GM12878 (cell line): ENCODE measurements around the gene CLCN2. TPM values are rescaled to one million over a fixed set of nuclear protein-coding genes. Genes with fewer than 3 reads are reported as not detected.

Source experiments
- ATAC-seq: fragments of 200-7000 bp; cut with Tn5 transposase; 3 replicates; pipeline ENCODE4 v1.9.1; 2020; ENCODE audit warnings: mild to moderate bottlenecking, moderate library complexity
- BruUV-seq: library from RNA; stranded (reverse); fragments of 400-500 nt; replicated peaks from 2 replicates; lab custom pipeline; 2021; lab: Mats Ljungman, UMichigan
- CTCF ChIA-PET: fragments of 300-600 bp; sonication (Branson Sonifier 250); formaldehyde crosslinking; extraction: SDS; loops from one replicate; lab custom pipeline; 2021; ENCODE audit warnings: inconsistent platforms; lab: Yijun Ruan, JAX
- POLR2A ChIA-PET: fragments of 350-600 bp; formaldehyde crosslinking; extraction: SDS; loops from one replicate; lab custom pipeline; 2021; ENCODE audit warnings: inconsistent platforms; lab: Charles Lee
- RAD21 ChIA-PET: fragments of 300-600 bp; sonication (Branson Sonifier 250); formaldehyde crosslinking; loops from one replicate; lab custom pipeline; 2023; ENCODE audit warnings: antibody characterized with exemption; ENCODE audit not compliant: unreplicated experiment; lab: Charles Lee
- SMC1A ChIA-PET: fragments of 300-600 bp; sonication (Branson Sonifier 250); formaldehyde crosslinking; loops from one replicate; lab custom pipeline; 2023; ENCODE audit not compliant: unreplicated experiment, uncharacterized antibody; lab: Charles Lee
- DNase-seq: peaks from one replicate; pipeline ENCODE4 v3.0.0-alpha.2; 2011; ENCODE audit warnings: low read depth, low spot score
- FAIRE-seq: peaks from 3 replicates; lab custom pipeline; 2011; peaks lifted over from hg19 to GRCh38; lab: Jason Lieb, UNC
- H2AFZ ChIP-seq: 2 replicates; pipeline ENCODE4 v1.6.0; 2011; ENCODE audit warnings: low read depth, low read length, control low read depth; ENCODE audit not compliant: control insufficient read depth
- H3K27ac ChIP-seq: 2 replicates; pipeline ENCODE4 v1.5.1; 2011; ENCODE audit warnings: control low read depth; ENCODE audit not compliant: control insufficient read depth, insufficient read depth
- H3K27me3 ChIP-seq, 2 experiments: replicated peaks in 1 of 2; 2 replicates each; pipeline versions ENCODE4 v1.6.0 to v1.6.1; 2011; ENCODE audit warnings: low read length in 1 of 2; ENCODE audit not compliant: control insufficient read depth in 2 of 2, insufficient read depth in 2 of 2
- H3K36me3 ChIP-seq, 2 experiments: 2 replicates each; pipeline ENCODE4 v1.5.1; 2011; ENCODE audit warnings: low read length in 1 of 2; ENCODE audit not compliant: control insufficient read depth in 2 of 2, insufficient read depth in 2 of 2
- H3K4me1 ChIP-seq: 2 replicates; pipeline ENCODE4 v1.6.1; 2011; ENCODE audit warnings: mild to moderate bottlenecking, low read length, moderate library complexity, mixed read lengths; ENCODE audit not compliant: control insufficient read depth, insufficient read depth
- H3K4me2 ChIP-seq: 2 replicates; pipeline ENCODE4 v1.6.0; 2011; ENCODE audit warnings: control low read depth; ENCODE audit not compliant: control insufficient read depth, insufficient read depth
- H3K4me3 ChIP-seq: fragments of 200-600 bp; sonication (generic); 2 replicates; pipeline ENCODE4 v1.5.1; 2016
- H3K79me2 ChIP-seq: 2 replicates; pipeline ENCODE4 v1.6.0; 2011; ENCODE audit warnings: low read length; ENCODE audit not compliant: control insufficient read depth, insufficient read depth
- H3K9ac ChIP-seq: 2 replicates; pipeline ENCODE4 v1.8.0; 2011; ENCODE audit warnings: low read length, control low read depth, mixed read lengths; ENCODE audit not compliant: control insufficient read depth, insufficient read depth
- H3K9me3 ChIP-seq: replicated peaks from 3 replicates; pipeline ENCODE4 v1.5.1; 2011; ENCODE audit warnings: mild to moderate bottlenecking, low read length; ENCODE audit not compliant: control insufficient read depth, insufficient read depth
- H4K20me1 ChIP-seq: 2 replicates; pipeline ENCODE4 v1.6.0; 2011; ENCODE audit not compliant: control insufficient read depth, insufficient read depth
- ASH2L ChIP-seq: fragments of 300-600, 200-600 bp; sonication (generic); IDR thresholded peaks from 2 replicates; pipeline ENCODE4 v1.6.1; 2017; ENCODE audit warnings: low read depth, mild to moderate bottlenecking, borderline replicate concordance
- CBX3 ChIP-seq: fragments of 200-600 bp; sonication (generic); IDR thresholded peaks from 2 replicates; pipeline ENCODE4 v1.6.1; 2016; ENCODE audit warnings: low read depth, borderline replicate concordance
- GABPA ChIP-seq: IDR thresholded peaks from 2 replicates; pipeline ENCODE4 v1.6.1; 2014; ENCODE audit warnings: antibody characterized with exemption, low read depth, mild to moderate bottlenecking, inconsistent platforms
- KLF5 ChIP-seq: fragments of 450-650 bp; IDR thresholded peaks from 2 replicates; pipeline ENCODE4 v1.6.1; 2014; ENCODE audit warnings: mild to moderate bottlenecking; ENCODE audit not compliant: partially characterized antibody
- MXI1 ChIP-seq: fragments of 150-350 bp; IDR thresholded peaks from 2 replicates; pipeline ENCODE4 v1.6.1; 2011; ENCODE audit warnings: low read depth, mild to moderate bottlenecking, inconsistent platforms, low read length, improper control_type of control experiment
- POLR2AphosphoS2 ChIP-seq: IDR thresholded peaks from 2 replicates; pipeline ENCODE4 v1.6.1; 2011; ENCODE audit warnings: low read depth, mild to moderate bottlenecking, low read length, improper control_type of control experiment, moderate library complexity
- YY1 ChIP-seq: IDR thresholded peaks from 2 replicates; pipeline ENCODE4 v1.6.1; 2011; ENCODE audit warnings: low read depth, mild to moderate bottlenecking, low read length
- ZBED1 ChIP-seq: IDR thresholded peaks from 2 replicates; pipeline ENCODE4 v1.6.1; 2016; ENCODE audit warnings: borderline replicate concordance
- WGBS: methylation state at CpG from one replicate; pipeline ENCODE4 v1.1.6; 2016; ENCODE audit warnings: low lambda C conversion rate; ENCODE audit not compliant: insufficient replicate concordance, insufficient coverage; ENCODE audit errors: missing lambda C conversion rate; 5-methylcytosine and 5-hydroxymethylcytosine counted together
- in situ Hi-C: fragments of 300-500 bp; cut with MboI; formaldehyde crosslinking; loops from 9 replicates; pipeline ENCODE4 v1.14.3; 2018; ENCODE audit warnings: mixed read lengths
- intact Hi-C: fragments of 100-400 bp; cut with micrococcal nuclease; formaldehyde crosslinking; loops from one replicate; pipeline ENCODE4 v1.14.2; 2022; ENCODE audit not compliant: unreplicated experiment
- polyA plus RNA-seq, 11 experiments: library from polyadenylated mRNA; depleted of rRNA in 4 of 11; unstranded in 6 of 11; stranded (reverse) in 5 of 11; fragments of >200 nt; fragmentation: Nextera tagmentation in 4 of 11; fragmentation: Illumina TruSeq in 1 of 11; extraction: Ambion mirVana in 4 of 11; extraction: Trizol in 1 of 11; gene quantifications; 1 replicate in 1 of 11; 2 replicates in 10 of 11; pipeline versions ENCODE4 v1.2.1 to v1.2.3, GENCODE V29; 2011 to 2016; ENCODE audit warnings: inconsistent platforms in 2 of 11, missing spikeins in 2 of 11, low read depth in 1 of 11
- total RNA-seq, 4 experiments: library from RNA; depleted of rRNA in 3 of 4; stranded (reverse); fragments of >200 nt in 3 of 4; fragmentation: Illumina TruSeq in 1 of 4; extraction: Trizol in 1 of 4; gene quantifications; 2 replicates each; pipeline versions ENCODE4 v1.2.1 to v1.2.3, GENCODE V29; 2013 to 2021
- TF ChIP-seq, protein P1 (sequence below): IDR thresholded peaks from 2 replicates; pipeline ENCODE4 v1.6.1; 2012; ENCODE audit warnings: low read depth, low read length, improper control_type of control experiment
- TF ChIP-seq, protein P2 (sequence below): fragments of 450-650 bp; formaldehyde crosslinking; IDR thresholded peaks from 2 replicates; pipeline ENCODE4 v1.4.0; 2020; ENCODE audit warnings: mild to moderate bottlenecking, moderate library complexity
- TF ChIP-seq, protein P3 (sequence below): fragments of 450-650 bp; IDR thresholded peaks from 2 replicates; pipeline ENCODE4 v1.6.1; 2018; ENCODE audit warnings: borderline replicate concordance, mild to moderate bottlenecking; ENCODE audit not compliant: partially characterized antibody
- TF ChIP-seq, protein P4 (sequence below): IDR thresholded peaks from 2 replicates; pipeline ENCODE4 v1.6.1; 2011; ENCODE audit warnings: borderline replicate concordance, low read depth, mild to moderate bottlenecking, moderate library complexity, mixed read lengths, low read length; ENCODE audit not compliant: insufficient read depth; ENCODE audit errors: extremely low read length

CLCN2 gene
- total and polyA plus RNA-seq, 10 of the 15 experiments (the other 5 are each of a cell fraction or from before 2014, with no cell fraction given) = 0.13 to 2.6 (median 0.85) TPM; not detected in 1

DNA sequence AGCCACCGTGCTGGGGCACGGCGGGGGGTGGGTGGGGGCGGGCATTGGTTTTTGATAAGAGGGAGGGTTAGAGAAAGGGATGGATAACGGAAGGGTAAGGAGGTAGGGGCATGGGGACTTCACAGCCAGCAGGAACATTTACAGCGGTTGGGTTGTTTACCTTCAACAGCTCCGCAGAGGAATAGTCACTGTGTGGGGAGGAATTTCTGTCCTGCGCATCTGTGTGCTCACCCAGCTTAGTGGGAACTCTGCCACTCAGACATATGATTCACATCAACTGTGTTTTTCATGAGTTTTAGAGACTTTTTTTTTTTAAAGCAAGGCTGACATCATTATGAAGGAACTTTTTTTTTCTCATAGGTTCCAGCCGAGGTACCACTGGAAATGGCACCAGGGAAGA, 38.0 kb upstream of the CLCN2 start:
- CTCF ChIA-PET = no interaction called here
- 59% methylated on average over 7 of the region's 9 CpGs for WGBS
- BruUV-seq = no TSS peak
- Histone ChIP-seq H3K4me3 (no peak overlapping the region), H4K20me1 (no peaks in the 10 kb centered on the region), H3K36me3 (no peaks in the 10 kb centered on the region), H3K27ac (no peak overlapping the region), H3K27me3 (peaks cover 0 to 4% of the 10 kb centered on the region in 2 experiments; a peak in 3 of 4 replicates), H3K9me3 (no peaks in the 10 kb centered on the region), H2AFZ (no peak overlapping the region), H3K9ac (no peak overlapping the region)
- intact Hi-C loops (no loop called here), in situ Hi-C loops (no loop called here)
- ATAC-seq = no peak
- RAD21 ChIA-PET = no interaction called here
- DNase-seq = no peak
- SMC1A ChIA-PET = no interaction called here
- TF ChIP-seq YY1 (no peak), ASH2L (no peak), CBX3 (no peak), GABPA (no peak), KLF5 (no peak), MXI1 (no peak), ZBED1 (no peak), POLR2AphosphoS2 (no peak)
- TF ChIP-seq, protein P1, sequence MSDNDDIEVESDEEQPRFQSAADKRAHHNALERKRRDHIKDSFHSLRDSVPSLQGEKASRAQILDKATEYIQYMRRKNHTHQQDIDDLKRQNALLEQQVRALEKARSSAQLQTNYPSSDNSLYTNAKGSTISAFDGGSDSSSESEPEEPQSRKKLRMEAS = no peak
- TF ChIP-seq, protein P2, sequence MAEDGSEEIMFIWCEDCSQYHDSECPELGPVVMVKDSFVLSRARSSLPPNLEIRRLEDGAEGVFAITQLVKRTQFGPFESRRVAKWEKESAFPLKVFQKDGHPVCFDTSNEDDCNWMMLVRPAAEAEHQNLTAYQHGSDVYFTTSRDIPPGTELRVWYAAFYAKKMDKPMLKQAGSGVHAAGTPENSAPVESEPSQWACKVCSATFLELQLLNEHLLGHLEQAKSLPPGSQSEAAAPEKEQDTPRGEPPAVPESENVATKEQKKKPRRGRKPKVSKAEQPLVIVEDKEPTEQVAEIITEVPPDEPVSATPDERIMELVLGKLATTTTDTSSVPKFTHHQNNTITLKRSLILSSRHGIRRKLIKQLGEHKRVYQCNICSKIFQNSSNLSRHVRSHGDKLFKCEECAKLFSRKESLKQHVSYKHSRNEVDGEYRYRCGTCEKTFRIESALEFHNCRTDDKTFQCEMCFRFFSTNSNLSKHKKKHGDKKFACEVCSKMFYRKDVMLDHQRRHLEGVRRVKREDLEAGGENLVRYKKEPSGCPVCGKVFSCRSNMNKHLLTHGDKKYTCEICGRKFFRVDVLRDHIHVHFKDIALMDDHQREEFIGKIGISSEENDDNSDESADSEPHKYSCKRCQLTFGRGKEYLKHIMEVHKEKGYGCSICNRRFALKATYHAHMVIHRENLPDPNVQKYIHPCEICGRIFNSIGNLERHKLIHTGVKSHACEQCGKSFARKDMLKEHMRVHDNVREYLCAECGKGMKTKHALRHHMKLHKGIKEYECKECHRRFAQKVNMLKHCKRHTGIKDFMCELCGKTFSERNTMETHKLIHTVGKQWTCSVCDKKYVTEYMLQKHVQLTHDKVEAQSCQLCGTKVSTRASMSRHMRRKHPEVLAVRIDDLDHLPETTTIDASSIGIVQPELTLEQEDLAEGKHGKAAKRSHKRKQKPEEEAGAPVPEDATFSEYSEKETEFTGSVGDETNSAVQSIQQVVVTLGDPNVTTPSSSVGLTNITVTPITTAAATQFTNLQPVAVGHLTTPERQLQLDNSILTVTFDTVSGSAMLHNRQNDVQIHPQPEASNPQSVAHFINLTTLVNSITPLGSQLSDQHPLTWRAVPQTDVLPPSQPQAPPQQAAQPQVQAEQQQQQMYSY = no peak
- TF ChIP-seq, protein P3, sequence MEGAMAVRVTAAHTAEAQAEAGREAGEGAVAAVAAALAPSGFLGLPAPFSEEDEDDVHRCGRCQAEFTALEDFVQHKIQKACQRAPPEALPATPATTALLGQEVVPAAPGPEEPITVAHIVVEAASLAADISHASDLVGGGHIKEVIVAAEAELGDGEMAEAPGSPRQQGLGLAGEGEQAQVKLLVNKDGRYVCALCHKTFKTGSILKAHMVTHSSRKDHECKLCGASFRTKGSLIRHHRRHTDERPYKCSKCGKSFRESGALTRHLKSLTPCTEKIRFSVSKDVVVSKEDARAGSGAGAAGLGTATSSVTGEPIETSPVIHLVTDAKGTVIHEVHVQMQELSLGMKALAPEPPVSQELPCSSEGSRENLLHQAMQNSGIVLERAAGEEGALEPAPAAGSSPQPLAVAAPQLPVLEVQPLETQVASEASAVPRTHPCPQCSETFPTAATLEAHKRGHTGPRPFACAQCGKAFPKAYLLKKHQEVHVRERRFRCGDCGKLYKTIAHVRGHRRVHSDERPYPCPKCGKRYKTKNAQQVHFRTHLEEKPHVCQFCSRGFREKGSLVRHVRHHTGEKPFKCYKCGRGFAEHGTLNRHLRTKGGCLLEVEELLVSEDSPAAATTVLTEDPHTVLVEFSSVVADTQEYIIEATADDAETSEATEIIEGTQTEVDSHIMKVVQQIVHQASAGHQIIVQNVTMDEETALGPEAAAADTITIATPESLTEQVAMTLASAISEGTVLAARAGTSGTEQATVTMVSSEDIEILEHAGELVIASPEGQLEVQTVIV = no peak
- TF ChIP-seq, protein P4, sequence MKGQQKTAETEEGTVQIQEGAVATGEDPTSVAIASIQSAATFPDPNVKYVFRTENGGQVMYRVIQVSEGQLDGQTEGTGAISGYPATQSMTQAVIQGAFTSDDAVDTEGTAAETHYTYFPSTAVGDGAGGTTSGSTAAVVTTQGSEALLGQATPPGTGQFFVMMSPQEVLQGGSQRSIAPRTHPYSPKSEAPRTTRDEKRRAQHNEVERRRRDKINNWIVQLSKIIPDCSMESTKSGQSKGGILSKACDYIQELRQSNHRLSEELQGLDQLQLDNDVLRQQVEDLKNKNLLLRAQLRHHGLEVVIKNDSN = no peak
- TF ChIP-seq, all 136 proteins: peak for 0
- H3K4me2 ChIP-seq = no peak overlapping the region
- FAIRE-seq = no peak
- no peaks in the 10 kb centered on the region for H3K4me1 ChIP-seq
- POLR2A ChIA-PET = interaction anchor here (0.5 kb wide), 1 partner anchor 52 kb away, joined by 4 read pairs; no protein-coding TSS in a partner anchor
- H3K79me2 ChIP-seq = no peaks in the 10 kb centered on the region
